ENCODE measurements around the gene ZNF827.

- TF ChIP-seq, protein P1, sequence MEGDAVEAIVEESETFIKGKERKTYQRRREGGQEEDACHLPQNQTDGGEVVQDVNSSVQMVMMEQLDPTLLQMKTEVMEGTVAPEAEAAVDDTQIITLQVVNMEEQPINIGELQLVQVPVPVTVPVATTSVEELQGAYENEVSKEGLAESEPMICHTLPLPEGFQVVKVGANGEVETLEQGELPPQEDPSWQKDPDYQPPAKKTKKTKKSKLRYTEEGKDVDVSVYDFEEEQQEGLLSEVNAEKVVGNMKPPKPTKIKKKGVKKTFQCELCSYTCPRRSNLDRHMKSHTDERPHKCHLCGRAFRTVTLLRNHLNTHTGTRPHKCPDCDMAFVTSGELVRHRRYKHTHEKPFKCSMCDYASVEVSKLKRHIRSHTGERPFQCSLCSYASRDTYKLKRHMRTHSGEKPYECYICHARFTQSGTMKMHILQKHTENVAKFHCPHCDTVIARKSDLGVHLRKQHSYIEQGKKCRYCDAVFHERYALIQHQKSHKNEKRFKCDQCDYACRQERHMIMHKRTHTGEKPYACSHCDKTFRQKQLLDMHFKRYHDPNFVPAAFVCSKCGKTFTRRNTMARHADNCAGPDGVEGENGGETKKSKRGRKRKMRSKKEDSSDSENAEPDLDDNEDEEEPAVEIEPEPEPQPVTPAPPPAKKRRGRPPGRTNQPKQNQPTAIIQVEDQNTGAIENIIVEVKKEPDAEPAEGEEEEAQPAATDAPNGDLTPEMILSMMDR (IDR thresholded peaks at IDR 0.05), result no peak
- TF ChIP-seq POLR2A (IDR thresholded peaks at IDR 0.05) (no peak), POLR2AphosphoS5 (IDR thresholded peaks at IDR 0.05) (no peak), EP300 (IDR thresholded peaks at IDR 0.05) (no peak)
Observed at GRCh38 chr4:145890689-145891088, 47.9 kb downstream of the ZNF827 start.

Data from gastroesophageal sphincter (tissue), 3 donors.